MCF 10A (cell line): ENCODE results near the gene PTGFRN. TPM values are rescaled to one million over a fixed set of nuclear protein-coding genes. Genes with fewer than 3 reads are reported as not detected.
A peak's percentile ranks its signal among the peaks of the same experiment; 100 is the strongest.
"Not testable (repeated sequence)": the region's sequence is repeated elsewhere in the genome, so short reads cannot be mapped to it uniquely, and the experiment has no call there.

Experiments used
- BruUV-seq: library from RNA; stranded (reverse); fragments of 400-500 nt; replicated peaks from 2 replicates; lab custom pipeline; 2021; lab: Mats Ljungman, UMichigan
- CTCF ChIA-PET: fragments of 300-600 bp; sonication (Branson Sonifier 250); formaldehyde crosslinking; extraction: SDS; loops from one replicate; lab custom pipeline; 2021; ENCODE audit warnings: antibody characterized with exemption, inconsistent platforms; lab: Yijun Ruan, JAX
- POLR2A ChIA-PET: fragments of 300-600, 350-650 bp; sonication (Branson Sonifier 250); formaldehyde crosslinking; extraction: SDS; loops from one replicate; lab custom pipeline; 2020; ENCODE audit warnings: antibody characterized with exemption, inconsistent platforms; lab: Yijun Ruan, JAX
- DNase-seq: peaks from one replicate; pipeline ENCODE4 v3.0.0-alpha.2; 2018; ENCODE audit not compliant: unreplicated experiment
- H3K27ac Mint-ChIP-seq: one replicate; pipeline ENCODE4 v1.8.0; 2022; ENCODE audit warnings: mild to moderate bottlenecking, low read depth, mixed read lengths; ENCODE audit not compliant: unreplicated experiment
- H3K27me3 Mint-ChIP-seq: one replicate; pipeline ENCODE4 v1.8.0; 2022; ENCODE audit warnings: mixed read lengths; ENCODE audit not compliant: insufficient read depth, unreplicated experiment
- H3K36me3 Mint-ChIP-seq: one replicate; pipeline ENCODE4 v1.8.0; 2022; ENCODE audit warnings: mild to moderate bottlenecking, moderate library complexity, mixed read lengths; ENCODE audit not compliant: insufficient read depth, unreplicated experiment
- H3K4me1 Mint-ChIP-seq: one replicate; pipeline ENCODE4 v1.8.0; 2022; ENCODE audit warnings: mixed read lengths; ENCODE audit not compliant: insufficient read depth, unreplicated experiment
- H3K4me3 Mint-ChIP-seq: one replicate; pipeline ENCODE4 v1.8.0; 2022; ENCODE audit warnings: mild to moderate bottlenecking, moderate library complexity, mixed read lengths; ENCODE audit not compliant: unreplicated experiment
- H3K9me3 Mint-ChIP-seq: one replicate; pipeline ENCODE4 v1.8.0; 2022; ENCODE audit warnings: mixed read lengths; ENCODE audit not compliant: unreplicated experiment
- intact Hi-C: fragments of 100-400 bp; cut with micrococcal nuclease; formaldehyde crosslinking; loops from 2 replicates; pipeline ENCODE4 v1.14.1; 2022
- total RNA-seq: library from RNA; stranded (reverse); gene quantifications from 2 replicates; pipeline ENCODE4 v1.2.3, GENCODE V29; 2022
- TF ChIP-seq, protein P1 (sequence below): fragments of 200-600 bp; IDR thresholded peaks from one replicate; pipeline ENCODE4 v1.8.0; 2022; ENCODE audit warnings: antibody characterized with exemption, mild to moderate bottlenecking; ENCODE audit not compliant: unreplicated experiment

Gene PTGFRN
- total RNA-seq, 1 experiment from 2014 or later, result 45.2 TPM

DNA sequence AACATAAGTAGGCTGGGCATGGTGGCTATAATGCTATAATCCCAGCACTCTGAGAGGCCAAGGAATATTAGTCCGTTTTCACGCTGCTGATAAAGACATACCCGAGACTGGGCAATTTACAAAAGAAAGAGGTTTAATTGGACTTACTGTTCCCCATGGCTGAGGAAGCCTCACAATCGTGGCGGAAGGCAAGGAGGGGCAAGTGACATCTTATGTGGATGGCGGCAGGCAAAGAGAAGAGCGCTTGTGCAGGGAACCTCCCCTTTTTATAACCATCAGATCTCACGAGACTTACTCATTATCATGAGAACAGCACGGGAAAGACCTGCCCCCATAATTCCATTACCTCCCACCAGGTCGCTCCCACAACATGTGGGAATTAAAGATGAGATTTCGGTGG is 28.5 kb downstream of the PTGFRN start:
- H3K4me3 Mint-ChIP-seq, result no peak overlapping the region
- no peak overlapping the region for H3K27ac Mint-ChIP-seq
- ChIA-PET POLR2A (no interaction called here), CTCF (no interaction called here)
- no peaks in the 10 kb centered on the region for H3K27me3 Mint-ChIP-seq
- no peak for DNase-seq
- TF ChIP-seq, protein P1, sequence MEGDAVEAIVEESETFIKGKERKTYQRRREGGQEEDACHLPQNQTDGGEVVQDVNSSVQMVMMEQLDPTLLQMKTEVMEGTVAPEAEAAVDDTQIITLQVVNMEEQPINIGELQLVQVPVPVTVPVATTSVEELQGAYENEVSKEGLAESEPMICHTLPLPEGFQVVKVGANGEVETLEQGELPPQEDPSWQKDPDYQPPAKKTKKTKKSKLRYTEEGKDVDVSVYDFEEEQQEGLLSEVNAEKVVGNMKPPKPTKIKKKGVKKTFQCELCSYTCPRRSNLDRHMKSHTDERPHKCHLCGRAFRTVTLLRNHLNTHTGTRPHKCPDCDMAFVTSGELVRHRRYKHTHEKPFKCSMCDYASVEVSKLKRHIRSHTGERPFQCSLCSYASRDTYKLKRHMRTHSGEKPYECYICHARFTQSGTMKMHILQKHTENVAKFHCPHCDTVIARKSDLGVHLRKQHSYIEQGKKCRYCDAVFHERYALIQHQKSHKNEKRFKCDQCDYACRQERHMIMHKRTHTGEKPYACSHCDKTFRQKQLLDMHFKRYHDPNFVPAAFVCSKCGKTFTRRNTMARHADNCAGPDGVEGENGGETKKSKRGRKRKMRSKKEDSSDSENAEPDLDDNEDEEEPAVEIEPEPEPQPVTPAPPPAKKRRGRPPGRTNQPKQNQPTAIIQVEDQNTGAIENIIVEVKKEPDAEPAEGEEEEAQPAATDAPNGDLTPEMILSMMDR, result no peak
- peaks cover 16% of the 10 kb centered on the region for H3K4me1 Mint-ChIP-seq
- peaks cover 18% of the 10 kb centered on the region for H3K36me3 Mint-ChIP-seq
- intact Hi-C loops, result loop anchor here (10.0 kb wide), 1 partner anchor 203 kb away; no protein-coding TSS in a partner anchor
- BruUV-seq, result no TSS peak
- H3K9me3 Mint-ChIP-seq, result no peaks in the 10 kb centered on the region

DNA sequence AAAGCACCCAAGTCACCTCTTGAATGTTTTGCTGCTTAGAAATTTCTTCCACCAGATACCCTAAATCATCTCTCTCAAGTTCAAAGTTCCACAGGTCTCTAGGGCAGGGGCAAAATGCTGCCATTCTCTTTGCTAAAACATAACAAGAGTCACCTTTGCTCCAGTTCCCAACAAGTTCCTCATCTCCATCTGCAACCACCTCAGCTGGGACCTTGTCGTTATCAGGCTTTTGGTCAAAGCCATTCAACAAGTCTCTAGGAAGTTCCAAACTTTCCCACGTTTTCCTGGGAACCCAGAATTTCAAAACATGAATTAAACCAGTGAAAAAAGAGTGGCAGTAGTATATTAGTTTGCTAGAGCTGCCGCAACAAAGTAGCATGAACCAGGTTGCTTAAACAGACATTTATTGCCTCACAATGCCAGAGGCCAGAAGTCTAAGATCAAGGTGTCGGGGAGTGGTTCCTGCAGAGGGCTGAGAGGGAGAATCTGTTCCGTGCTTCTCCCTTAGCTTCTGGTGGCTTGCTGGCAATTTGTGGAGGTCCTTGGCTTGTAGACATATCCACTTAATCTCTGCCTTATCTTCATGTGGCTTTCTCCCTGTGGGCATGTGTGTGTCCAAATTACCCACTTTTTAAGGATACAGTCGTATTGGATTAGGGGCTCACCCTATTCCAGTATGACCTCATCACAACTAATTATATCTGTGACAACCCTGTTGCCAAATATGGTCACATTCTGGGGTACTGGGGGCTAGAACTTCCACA is 30.2 kb downstream of the PTGFRN start:
- H3K9me3 Mint-ChIP-seq, H3K27me3 Mint-ChIP-seq, H3K4me1 Mint-ChIP-seq, H3K4me3 Mint-ChIP-seq, DNase-seq, BruUV-seq: not testable (repeated sequence)
- ChIA-PET CTCF (interaction anchor here (0.5 to 0.6 kb wide), 2 partner anchors 10 to 14 kb away, joined by 3 read pairs; no protein-coding TSS in a partner anchor), POLR2A (interaction anchor here (0.6 to 1.5 kb wide), 3 partner anchors 9 to 244 kb away, joined by 3 read pairs; no protein-coding TSS in a partner anchor)
- peaks cover 18% of the 10 kb centered on the region for H3K36me3 Mint-ChIP-seq
- H3K27ac Mint-ChIP-seq, result peak overlapping the region; percentile 39
- intact Hi-C loops, result loop anchor here (10.0 kb wide), 1 partner anchor 205 kb away; no protein-coding TSS in a partner anchor

DNA sequence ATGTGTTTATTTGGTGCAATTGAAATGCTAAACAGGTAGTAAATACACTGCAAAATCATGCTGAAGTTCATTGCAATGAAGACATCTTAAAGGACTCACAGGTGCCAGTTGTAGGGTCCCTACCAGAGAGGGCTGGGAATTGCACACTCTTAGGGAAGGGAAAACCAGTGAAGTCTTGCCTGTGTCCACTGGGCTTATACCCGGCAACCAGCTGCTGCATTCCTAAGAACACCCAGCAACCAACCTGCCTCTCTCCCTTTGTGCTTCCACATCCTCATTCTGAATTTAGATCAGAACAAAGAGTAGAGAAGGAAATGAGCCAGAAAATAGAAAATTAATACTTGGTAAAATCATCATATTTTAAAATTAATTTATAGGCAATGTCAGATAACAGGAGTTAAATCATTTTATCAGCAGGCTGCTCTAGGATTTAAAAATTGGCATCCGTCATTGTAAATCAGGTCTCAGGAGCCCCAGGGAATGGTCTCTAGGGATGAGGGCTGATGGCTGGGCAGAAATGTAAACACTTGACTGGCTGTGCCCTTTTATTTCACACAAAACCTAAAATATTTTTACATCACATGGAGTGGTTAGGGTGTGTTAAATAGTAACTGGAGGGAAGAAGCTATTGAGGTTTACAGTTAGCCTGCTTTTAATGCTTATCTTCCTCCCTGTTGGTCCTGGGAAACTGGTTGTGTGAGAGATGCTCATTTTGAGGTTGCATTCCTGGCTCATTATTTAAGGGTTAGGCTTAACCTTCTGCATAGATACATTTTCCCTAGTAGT is 31.3 kb downstream of the PTGFRN start:
- ChIA-PET CTCF (interaction anchor here (0.5 kb wide), 1 partner anchor 9 kb away, joined by 3 read pairs; no protein-coding TSS in a partner anchor), POLR2A (interaction anchor here (0.7 to 1.5 kb wide), 2 partner anchors 8 to 245 kb away, joined by 3 read pairs; no protein-coding TSS in a partner anchor)
- intact Hi-C loops, result no loop called here
- Mint-ChIP-seq H3K27me3 (no peaks in the 10 kb centered on the region), H3K27ac (no peak overlapping the region), H3K4me3 (no peak overlapping the region), H3K4me1 (peaks cover 5% of the 10 kb centered on the region), H3K9me3 (no peaks in the 10 kb centered on the region), H3K36me3 (peaks cover 26% of the 10 kb centered on the region)
- TF ChIP-seq, protein P1, result no peak
- BruUV-seq, result no TSS peak
- no peak for DNase-seq

DNA sequence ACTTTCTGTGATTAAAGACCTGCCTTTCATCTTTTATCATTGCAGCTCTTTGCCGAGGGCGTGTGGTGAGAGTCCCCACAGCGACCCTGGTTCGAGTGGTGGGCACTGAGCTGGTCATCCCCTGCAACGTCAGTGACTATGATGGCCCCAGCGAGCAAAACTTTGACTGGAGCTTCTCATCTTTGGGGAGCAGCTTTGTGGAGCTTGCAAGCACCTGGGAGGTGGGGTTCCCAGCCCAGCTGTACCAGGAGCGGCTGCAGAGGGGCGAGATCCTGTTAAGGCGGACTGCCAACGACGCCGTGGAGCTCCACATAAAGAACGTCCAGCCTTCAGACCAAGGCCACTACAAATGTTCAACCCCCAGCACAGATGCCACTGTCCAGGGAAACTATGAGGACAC is 32.0 kb downstream of the PTGFRN start:
- Mint-ChIP-seq H3K27me3 (no peaks in the 10 kb centered on the region), H3K9me3 (no peaks in the 10 kb centered on the region), H3K4me1 (no peaks in the 10 kb centered on the region), H3K36me3 (peaks cover 27% of the 10 kb centered on the region), H3K4me3 (no peak overlapping the region), H3K27ac (no peak overlapping the region)
- no TSS peak for BruUV-seq
- POLR2A ChIA-PET, result no interaction called here
- intact Hi-C loops, result no loop called here
- TF ChIP-seq, protein P1, result no peak
- DNase-seq, result no peak
- CTCF ChIA-PET, result interaction anchor here (0.6 to 0.8 kb wide), 2 partner anchors 27 to 205 kb away, joined by 3 to 4 read pairs; no protein-coding TSS in a partner anchor
